ENCODE results near the gene MYH13.

GRCh38 chr17:10285896-10286295 is 86.9 kb downstream of the MYH13 start:
- no peak for TF ChIP-seq CTCF (IDR thresholded peaks at IDR 0.05)
- TF ChIP-seq POLR2A (IDR thresholded peaks at IDR 0.05) = no peak

Data from body of pancreas (tissue), 4 donors.